Neural crest cell (in vitro differentiated cells): ENCODE measurements around the gene PIKFYVE. TPM values are rescaled to one million over a fixed set of nuclear protein-coding genes. Genes with fewer than 3 reads are reported as not detected.

Source experiments
- DNase-seq: peaks from one replicate; pipeline ENCODE4 v3.0.0; 2021; ENCODE audit warnings: low read depth, mixed read lengths, low spot score
- H3K27ac Mint-ChIP-seq: one replicate; pipeline ENCODE4 v1.8.0; 2021; ENCODE audit warnings: mild to moderate bottlenecking, mixed read lengths; ENCODE audit not compliant: unreplicated experiment
- H3K27me3 Mint-ChIP-seq: 2 replicates; pipeline ENCODE4 v1.8.0; 2021; ENCODE audit warnings: low read depth, mild to moderate bottlenecking, mixed read lengths
- H3K36me3 Mint-ChIP-seq: 2 replicates; pipeline ENCODE4 v1.8.0; 2021; ENCODE audit warnings: low read depth, mild to moderate bottlenecking, mixed read lengths
- H3K4me1 Mint-ChIP-seq: 2 replicates; pipeline ENCODE4 v1.8.0; 2021; ENCODE audit warnings: mixed read lengths
- H3K4me3 Mint-ChIP-seq: one replicate; pipeline ENCODE4 v1.8.0; 2021; ENCODE audit warnings: mild to moderate bottlenecking, mixed read lengths
- H3K9me3 Mint-ChIP-seq: 2 replicates; pipeline ENCODE4 v1.8.0; 2021; ENCODE audit warnings: mixed read lengths
- total RNA-seq: library from RNA; stranded (reverse); gene quantifications from 2 replicates; pipeline ENCODE4 v1.2.1, GENCODE V29; 2021
- TF ChIP-seq, protein P1 (sequence below): fragments of 200-600 bp; sonication (generic); conservative IDR thresholded peaks from 2 replicates; pipeline ENCODE4 v1.5.0; 2021; ENCODE audit warnings: antibody characterized with exemption, mild to moderate bottlenecking

PIKFYVE gene
- total RNA-seq, 1 donor from 2014 or later: 31.4 TPM

- Mint-ChIP-seq H3K27ac (no peak overlapping the region), H3K36me3 (peaks cover 19% of the 10 kb centered on the region), H3K9me3 (peaks cover 20% of the 10 kb centered on the region), H3K27me3 (no peaks in the 10 kb centered on the region), H3K4me1 (peaks cover 6% of the 10 kb centered on the region), H3K4me3 (no peak overlapping the region)
- no peak for DNase-seq
- TF ChIP-seq, protein P1, sequence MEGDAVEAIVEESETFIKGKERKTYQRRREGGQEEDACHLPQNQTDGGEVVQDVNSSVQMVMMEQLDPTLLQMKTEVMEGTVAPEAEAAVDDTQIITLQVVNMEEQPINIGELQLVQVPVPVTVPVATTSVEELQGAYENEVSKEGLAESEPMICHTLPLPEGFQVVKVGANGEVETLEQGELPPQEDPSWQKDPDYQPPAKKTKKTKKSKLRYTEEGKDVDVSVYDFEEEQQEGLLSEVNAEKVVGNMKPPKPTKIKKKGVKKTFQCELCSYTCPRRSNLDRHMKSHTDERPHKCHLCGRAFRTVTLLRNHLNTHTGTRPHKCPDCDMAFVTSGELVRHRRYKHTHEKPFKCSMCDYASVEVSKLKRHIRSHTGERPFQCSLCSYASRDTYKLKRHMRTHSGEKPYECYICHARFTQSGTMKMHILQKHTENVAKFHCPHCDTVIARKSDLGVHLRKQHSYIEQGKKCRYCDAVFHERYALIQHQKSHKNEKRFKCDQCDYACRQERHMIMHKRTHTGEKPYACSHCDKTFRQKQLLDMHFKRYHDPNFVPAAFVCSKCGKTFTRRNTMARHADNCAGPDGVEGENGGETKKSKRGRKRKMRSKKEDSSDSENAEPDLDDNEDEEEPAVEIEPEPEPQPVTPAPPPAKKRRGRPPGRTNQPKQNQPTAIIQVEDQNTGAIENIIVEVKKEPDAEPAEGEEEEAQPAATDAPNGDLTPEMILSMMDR: no peak
These were observed 100.4 kb downstream of the PIKFYVE start for GRCh38 chr2:208366215-208367127.

DNA sequence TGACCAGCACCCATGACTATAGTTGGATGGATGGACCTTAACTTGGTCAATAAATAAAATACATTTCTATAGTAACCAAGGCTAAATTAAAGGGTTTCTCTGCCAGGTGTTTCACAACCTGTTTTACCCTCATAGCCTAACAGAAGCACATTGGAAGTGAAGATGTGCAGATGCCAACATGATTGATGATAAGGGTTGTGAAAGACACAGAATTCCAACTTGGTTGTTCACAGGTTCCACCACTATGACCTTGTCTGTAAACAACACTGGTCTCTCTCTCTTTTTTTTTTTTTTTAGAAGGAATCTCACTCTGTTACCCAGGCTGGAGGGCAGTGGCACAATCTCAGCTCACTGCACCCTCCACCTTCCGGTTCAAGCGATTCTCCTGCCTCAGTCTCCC is 103.0 kb downstream of the PIKFYVE start:
- Mint-ChIP-seq H3K4me3 (no peak overlapping the region), H3K36me3 (peaks cover 13% of the 10 kb centered on the region), H3K27ac (no peak overlapping the region), H3K9me3 (peaks cover 16% of the 10 kb centered on the region), H3K4me1 (no peaks in the 10 kb centered on the region), H3K27me3 (no peaks in the 10 kb centered on the region)
- TF ChIP-seq, protein P1: no peak
- no peak for DNase-seq

- DNase-seq: no peak
- no peak overlapping the region for H3K4me3 Mint-ChIP-seq
- H3K27me3 Mint-ChIP-seq: no peaks in the 10 kb centered on the region
- H3K4me1 Mint-ChIP-seq: no peaks in the 10 kb centered on the region
- TF ChIP-seq, protein P1: no peak
- H3K9me3 Mint-ChIP-seq: peaks cover 5% of the 10 kb centered on the region
- H3K27ac Mint-ChIP-seq: no peak overlapping the region
- H3K36me3 Mint-ChIP-seq: peaks cover 5% of the 10 kb centered on the region
These were observed 105.0 kb downstream of the PIKFYVE start for GRCh38 chr2:208370881-208371633.

DNA sequence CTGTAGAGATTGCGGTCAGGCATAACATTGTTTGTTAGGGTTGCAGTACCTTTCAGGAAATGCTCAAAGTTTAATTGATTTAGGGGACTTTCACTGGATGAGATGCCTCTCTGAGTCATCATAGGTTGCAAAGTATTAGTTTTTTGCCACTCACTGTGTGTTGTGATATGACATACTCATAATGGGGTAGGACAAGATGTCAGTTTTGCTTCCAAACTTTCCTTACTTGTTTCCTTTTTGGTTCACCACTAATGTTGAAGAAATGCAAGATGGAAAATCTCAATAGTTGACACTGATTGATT is 105.5 kb downstream of the PIKFYVE start:
- Mint-ChIP-seq H3K4me3 (no peak overlapping the region), H3K27ac (no peak overlapping the region), H3K4me1 (no peaks in the 10 kb centered on the region), H3K27me3 (no peaks in the 10 kb centered on the region), H3K9me3 (no peaks in the 10 kb centered on the region), H3K36me3 (no peaks in the 10 kb centered on the region)
- TF ChIP-seq, protein P1: no peak
- DNase-seq: no peak

GRCh38 chr2:208373460-208374089 is 107.5 kb downstream of the PIKFYVE start:
- TF ChIP-seq, protein P1: peak; percentile 93
- Mint-ChIP-seq H3K4me1 (no peaks in the 10 kb centered on the region), H3K4me3 (no peak overlapping the region), H3K36me3 (no peaks in the 10 kb centered on the region), H3K27me3 (no peaks in the 10 kb centered on the region), H3K27ac (no peak overlapping the region), H3K9me3 (no peaks in the 10 kb centered on the region)
- peak; percentile 49 for DNase-seq
